HepG2 (cell line): ENCODE data around the gene RFC1. TPM values are rescaled to one million over a fixed set of nuclear protein-coding genes. Genes with fewer than 3 reads are reported as not detected.

Experiments
- AKNA ChIP-seq: sonication (generic); formaldehyde crosslinking; IDR thresholded peaks from 2 replicates; pipeline ENCODE4 v1.4.0; 2020; ENCODE audit warnings: missing genetic modification reagents, borderline replicate concordance
- GTF3A ChIP-seq: sonication (generic); formaldehyde crosslinking; conservative IDR thresholded peaks from 2 replicates; pipeline ENCODE4 v1.4.0; 2020; ENCODE audit warnings: mild to moderate bottlenecking, missing genetic modification reagents
- ISL2 ChIP-seq: sonication (generic); formaldehyde crosslinking; IDR thresholded peaks from 2 replicates; pipeline ENCODE4 v1.5.0; 2020; ENCODE audit warnings: missing genetic modification reagents
- MAF1 ChIP-seq: sonication (generic); formaldehyde crosslinking; IDR thresholded peaks from 2 replicates; pipeline ENCODE4 v1.5.0; 2020; ENCODE audit warnings: missing genetic modification reagents, borderline replicate concordance
- PBX3 ChIP-seq: sonication (generic); formaldehyde crosslinking; IDR thresholded peaks from 2 replicates; pipeline ENCODE4 v1.8.1; 2023; ENCODE audit warnings: missing genetic modification reagents, inconsistent platforms, borderline replicate concordance
- SIN3B ChIP-seq: fragments of 150-350 bp; IDR thresholded peaks from 2 replicates; pipeline ENCODE4 v1.6.1; 2014; ENCODE audit warnings: low read length
- YEATS4 ChIP-seq: sonication (generic); formaldehyde crosslinking; IDR thresholded peaks from 2 replicates; pipeline ENCODE4 v1.4.0; 2020; ENCODE audit warnings: missing genetic modification reagents, borderline replicate concordance
- ZNF784 ChIP-seq: sonication (generic); formaldehyde crosslinking; IDR thresholded peaks from 2 replicates; pipeline ENCODE4 v1.5.1; 2020; ENCODE audit warnings: missing genetic modification reagents, mild to moderate bottlenecking, borderline replicate concordance
- polyA plus RNA-seq, 8 experiments: library from polyadenylated mRNA; depleted of rRNA in 3 of 8; stranded (reverse) in 7 of 8; unstranded in 1 of 8; fragments of >200 nt; fragmentation: Illumina TruSeq in 4 of 8; extraction: Trizol in 4 of 8; gene quantifications; 2 replicates each; pipeline versions ENCODE4 v1.2.1 to v1.2.3, GENCODE V29; 2011 to 2016; ENCODE audit warnings: low read depth in 4 of 8, missing spikeins in 1 of 8, mixed read lengths in 1 of 8; ENCODE audit not compliant: insufficient read depth in 1 of 8
- total RNA-seq, 5 experiments: library from RNA; depleted of rRNA; stranded (reverse); fragments of >200 nt; fragmentation: Illumina TruSeq; extraction: Trizol; gene quantifications; 2 replicates each; pipeline ENCODE4 v1.2.3, GENCODE V29; 2016; ENCODE audit warnings: low read depth in 1 of 5
- TF ChIP-seq, protein P1 (sequence below): sonication (generic); formaldehyde crosslinking; IDR thresholded peaks from 2 replicates; pipeline ENCODE4 v1.4.0; 2020; ENCODE audit warnings: missing genetic modification reagents

Gene RFC1
- total and polyA plus RNA-seq, 2 of the 13 experiments (the other 11 are each of a cell fraction or from before 2014, with no cell fraction given): 15.9 to 78.8 TPM

DNA sequence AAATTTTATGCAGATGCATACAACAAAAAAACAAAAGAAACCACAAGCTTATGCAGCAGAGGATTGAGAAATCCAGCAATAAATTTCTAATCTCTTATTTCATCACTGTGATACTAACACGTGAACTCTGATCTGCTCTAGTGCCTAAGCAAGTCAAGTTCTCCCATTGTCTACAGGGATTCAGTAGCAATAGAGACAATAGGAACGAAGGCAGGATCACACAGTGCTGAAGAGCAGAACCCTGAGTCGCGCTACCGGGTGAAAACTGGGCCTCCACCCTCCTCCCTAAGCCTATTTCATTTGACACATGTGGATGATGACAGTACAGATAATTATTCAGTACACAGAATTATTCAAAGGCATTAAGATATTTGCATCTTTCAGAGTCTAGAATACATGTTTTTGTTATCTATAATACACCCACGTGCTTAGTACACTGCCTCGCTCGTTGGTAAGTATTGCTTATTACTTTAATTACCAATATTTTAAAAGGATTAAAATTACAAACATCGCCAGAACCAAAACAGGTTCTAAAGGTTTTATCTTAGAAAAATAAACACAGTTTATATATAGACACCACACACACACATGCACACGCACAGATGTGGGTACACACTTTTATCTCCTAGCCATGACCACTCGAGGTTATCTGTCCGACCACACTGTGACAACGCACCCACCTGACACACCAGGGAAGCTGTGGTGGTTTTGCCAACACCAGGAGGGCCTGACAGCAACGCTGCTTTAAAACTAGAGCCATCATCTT, 60.1 kb downstream of the RFC1 start (continued):
- TF ChIP-seq PBX3 (CRISPR knock-in tag) (no peak), AKNA (CRISPR knock-in tag) (no peak), GTF3A (CRISPR knock-in tag) (no peak), SIN3B (no peak), ZNF784 (no peak), ISL2 (CRISPR knock-in tag) (no peak), YEATS4 (CRISPR knock-in tag) (no peak), MAF1 (no peak)
- TF ChIP-seq, protein P1, sequence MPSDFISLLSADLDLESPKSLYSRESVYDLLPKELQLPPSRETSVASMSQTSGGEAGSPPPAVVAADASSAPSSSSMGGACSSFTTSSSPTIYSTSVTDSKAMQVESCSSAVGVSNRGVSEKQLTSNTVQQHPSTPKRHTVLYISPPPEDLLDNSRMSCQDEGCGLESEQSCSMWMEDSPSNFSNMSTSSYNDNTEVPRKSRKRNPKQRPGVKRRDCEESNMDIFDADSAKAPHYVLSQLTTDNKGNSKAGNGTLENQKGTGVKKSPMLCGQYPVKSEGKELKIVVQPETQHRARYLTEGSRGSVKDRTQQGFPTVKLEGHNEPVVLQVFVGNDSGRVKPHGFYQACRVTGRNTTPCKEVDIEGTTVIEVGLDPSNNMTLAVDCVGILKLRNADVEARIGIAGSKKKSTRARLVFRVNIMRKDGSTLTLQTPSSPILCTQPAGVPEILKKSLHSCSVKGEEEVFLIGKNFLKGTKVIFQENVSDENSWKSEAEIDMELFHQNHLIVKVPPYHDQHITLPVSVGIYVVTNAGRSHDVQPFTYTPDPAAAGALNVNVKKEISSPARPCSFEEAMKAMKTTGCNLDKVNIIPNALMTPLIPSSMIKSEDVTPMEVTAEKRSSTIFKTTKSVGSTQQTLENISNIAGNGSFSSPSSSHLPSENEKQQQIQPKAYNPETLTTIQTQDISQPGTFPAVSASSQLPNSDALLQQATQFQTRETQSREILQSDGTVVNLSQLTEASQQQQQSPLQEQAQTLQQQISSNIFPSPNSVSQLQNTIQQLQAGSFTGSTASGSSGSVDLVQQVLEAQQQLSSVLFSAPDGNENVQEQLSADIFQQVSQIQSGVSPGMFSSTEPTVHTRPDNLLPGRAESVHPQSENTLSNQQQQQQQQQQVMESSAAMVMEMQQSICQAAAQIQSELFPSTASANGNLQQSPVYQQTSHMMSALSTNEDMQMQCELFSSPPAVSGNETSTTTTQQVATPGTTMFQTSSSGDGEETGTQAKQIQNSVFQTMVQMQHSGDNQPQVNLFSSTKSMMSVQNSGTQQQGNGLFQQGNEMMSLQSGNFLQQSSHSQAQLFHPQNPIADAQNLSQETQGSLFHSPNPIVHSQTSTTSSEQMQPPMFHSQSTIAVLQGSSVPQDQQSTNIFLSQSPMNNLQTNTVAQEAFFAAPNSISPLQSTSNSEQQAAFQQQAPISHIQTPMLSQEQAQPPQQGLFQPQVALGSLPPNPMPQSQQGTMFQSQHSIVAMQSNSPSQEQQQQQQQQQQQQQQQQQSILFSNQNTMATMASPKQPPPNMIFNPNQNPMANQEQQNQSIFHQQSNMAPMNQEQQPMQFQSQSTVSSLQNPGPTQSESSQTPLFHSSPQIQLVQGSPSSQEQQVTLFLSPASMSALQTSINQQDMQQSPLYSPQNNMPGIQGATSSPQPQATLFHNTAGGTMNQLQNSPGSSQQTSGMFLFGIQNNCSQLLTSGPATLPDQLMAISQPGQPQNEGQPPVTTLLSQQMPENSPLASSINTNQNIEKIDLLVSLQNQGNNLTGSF (CRISPR knock-in tag): no peak
- TF ChIP-seq, all 625 proteins: peak for 0
